ENCODE data around the gene SYNGR1.
"Not testable (repeated sequence)": the region's sequence is repeated elsewhere in the genome, so short reads cannot be mapped to it uniquely, and the experiment has no call there.

The SYNGR1 gene

GRCh38 chr22:39352306-39352891 lies 2.6 kb downstream of the SYNGR1 start:
- DNase-seq = no peak

GRCh38 chr22:39353346-39353745 lies 3.6 kb downstream of the SYNGR1 start:
- no peak for DNase-seq

- DNase-seq = no peak
Measured at GRCh38 chr22:39355080-39355479, 5.3 kb downstream of the SYNGR1 start.

GRCh38 chr22:39355805-39356204 lies 6.0 kb downstream of the SYNGR1 start:
- DNase-seq = not testable (repeated sequence)

- no peak for DNase-seq
Measured at GRCh38 chr22:39356464-39356863, 6.7 kb downstream of the SYNGR1 start.

- DNase-seq = not testable (repeated sequence)
Measured at GRCh38 chr22:39357110-39358108, 7.6 kb downstream of the SYNGR1 start.

- DNase-seq = not testable (repeated sequence)
Measured at GRCh38 chr22:39358197-39358596, 8.4 kb downstream of the SYNGR1 start.

- no peak for DNase-seq
Measured at GRCh38 chr22:39359659-39360195, 9.9 kb downstream of the SYNGR1 start.

- DNase-seq = no peak
Measured at GRCh38 chr22:39360242-39360641, 10.5 kb downstream of the SYNGR1 start.

- DNase-seq = no peak
Measured at GRCh38 chr22:39360674-39361413, 11.1 kb downstream of the SYNGR1 start.

GRCh38 chr22:39361496-39361895 lies 11.7 kb downstream of the SYNGR1 start:
- DNase-seq = no peak

- DNase-seq = no peak
Measured at GRCh38 chr22:39362271-39362670, 12.5 kb downstream of the SYNGR1 start.

- DNase-seq = no peak
Measured at GRCh38 chr22:39362932-39363331, 13.1 kb downstream of the SYNGR1 start.

- DNase-seq = no peak
Measured at GRCh38 chr22:39363751-39364515, 14.1 kb downstream of the SYNGR1 start.

GRCh38 chr22:39364714-39365491 lies 15.1 kb downstream of the SYNGR1 start:
- DNase-seq = no peak

GRCh38 chr22:39365492-39365780 lies 15.6 kb downstream of the SYNGR1 start:
- DNase-seq = no peak

- DNase-seq = no peak
Measured at GRCh38 chr22:39367035-39367434, 17.2 kb downstream of the SYNGR1 start.

- no peak for DNase-seq
Measured at GRCh38 chr22:39368461-39368911, 18.7 kb downstream of the SYNGR1 start.

- DNase-seq = no peak
Measured at GRCh38 chr22:39369186-39369585, 19.4 kb downstream of the SYNGR1 start.

GRCh38 chr22:39369586-39369985 lies 19.8 kb downstream of the SYNGR1 start:
- DNase-seq = no peak

- DNase-seq = no peak
Measured at GRCh38 chr22:39371732-39372131, 21.9 kb downstream of the SYNGR1 start.

GRCh38 chr22:39374191-39374590 lies 24.4 kb downstream of the SYNGR1 start:
- DNase-seq = no peak
